H9 (cell line): ENCODE data around the gene WDR59. TPM values are rescaled to one million over a fixed set of nuclear protein-coding genes. Genes with fewer than 3 reads are reported as not detected.

Experiments
- DNase-seq: peaks from one replicate; pipeline ENCODE4 v3.0.0-alpha.2; 2017
- H2AFZ ChIP-seq: one replicate; pipeline ENCODE4 v1.6.1; 2013; ENCODE audit warnings: mild to moderate bottlenecking, low read length, control low read depth, moderate library complexity
- H2AK5ac ChIP-seq: 2 replicates; pipeline ENCODE4 v1.6.1; 2013; ENCODE audit warnings: low read length, control low read depth, mixed read lengths; ENCODE audit not compliant: insufficient read length
- H2BK120ac ChIP-seq: one replicate; pipeline ENCODE4 v1.6.1; 2013; ENCODE audit warnings: low read depth, mild to moderate bottlenecking, low read length, control low read depth, inconsistent platforms; ENCODE audit not compliant: poor library complexity, severe bottlenecking
- H2BK12ac ChIP-seq: 2 replicates; pipeline ENCODE4 v1.6.1; 2013; ENCODE audit warnings: low read length, control low read depth, mixed read lengths, low read depth; ENCODE audit not compliant: insufficient read length
- H2BK15ac ChIP-seq: 2 replicates; pipeline ENCODE4 v1.6.1; 2013; ENCODE audit warnings: low read depth, low read length, control low read depth
- H2BK20ac ChIP-seq: one replicate; pipeline ENCODE4 v1.6.1; 2013; ENCODE audit warnings: low read depth, mild to moderate bottlenecking, low read length, control low read depth, inconsistent platforms; ENCODE audit not compliant: poor library complexity, severe bottlenecking
- H2BK5ac ChIP-seq: 2 replicates; pipeline ENCODE4 v1.6.1; 2013; ENCODE audit warnings: low read length, control low read depth, mixed read lengths; ENCODE audit not compliant: insufficient read length
- H3K14ac ChIP-seq: 2 replicates; pipeline ENCODE4 v1.6.1; 2013; ENCODE audit warnings: low read length, control low read depth; ENCODE audit not compliant: insufficient read depth
- H3K18ac ChIP-seq: 2 replicates; pipeline ENCODE4 v1.6.1; 2013; ENCODE audit warnings: low read depth, mild to moderate bottlenecking, mixed read lengths, low read length, control low read depth; ENCODE audit not compliant: insufficient read length
- H3K23ac ChIP-seq: 2 replicates; pipeline ENCODE4 v1.6.1; 2013; ENCODE audit warnings: low read length, control low read depth, mixed read lengths, low read depth; ENCODE audit not compliant: insufficient read length
- H3K23me2 ChIP-seq: 2 replicates; pipeline ENCODE4 v1.6.1; 2013; ENCODE audit warnings: low read depth, mild to moderate bottlenecking, mixed read lengths, low read length, control low read depth; ENCODE audit not compliant: insufficient read length, poor library complexity, severe bottlenecking
- H3K27ac ChIP-seq: 2 replicates; pipeline ENCODE4 v1.5.1; 2013; ENCODE audit warnings: low read length, control low read depth, mixed read lengths, low read depth; ENCODE audit not compliant: insufficient read length
- H3K27me3 ChIP-seq: 2 replicates; pipeline ENCODE4 v1.6.1; 2013; ENCODE audit warnings: low read length, control low read depth, inconsistent platforms; ENCODE audit not compliant: insufficient read depth
- H3K4ac ChIP-seq: 2 replicates; pipeline ENCODE4 v1.6.1; 2013; ENCODE audit warnings: low read depth, mild to moderate bottlenecking, control low read depth, inconsistent platforms, low read length, moderate library complexity
- H3K4me1 ChIP-seq: 2 replicates; pipeline ENCODE4 v1.6.1; 2013; ENCODE audit warnings: low read length, control low read depth, inconsistent platforms; ENCODE audit not compliant: insufficient read depth
- H3K4me2 ChIP-seq: 2 replicates; pipeline ENCODE4 v1.6.1; 2013; ENCODE audit warnings: low read length, control low read depth, mixed read lengths; ENCODE audit not compliant: insufficient read length, insufficient read depth
- H3K56ac ChIP-seq: 2 replicates; pipeline ENCODE4 v1.6.1; 2013; ENCODE audit warnings: low read depth, mild to moderate bottlenecking, mixed read lengths, low read length, control low read depth; ENCODE audit not compliant: insufficient read length
- H3K79me1 ChIP-seq: 2 replicates; pipeline ENCODE4 v1.6.1; 2013; ENCODE audit warnings: low read depth, mild to moderate bottlenecking, moderate library complexity, low read length, control low read depth, inconsistent platforms; ENCODE audit not compliant: insufficient read depth, poor library complexity, severe bottlenecking
- H3K79me2 ChIP-seq: 2 replicates; pipeline ENCODE4 v1.6.1; 2013; ENCODE audit warnings: low read length, control low read depth, inconsistent platforms; ENCODE audit not compliant: insufficient read depth
- H3K9ac ChIP-seq: 2 replicates; pipeline ENCODE4 v1.6.1; 2013; ENCODE audit warnings: low read length, control low read depth, mixed read lengths; ENCODE audit not compliant: insufficient read length; ENCODE audit errors: extremely low read depth
- H3K9me3 ChIP-seq: one replicate; pipeline ENCODE4 v1.6.1; 2013; ENCODE audit warnings: low read depth, low read length, inconsistent platforms; ENCODE audit not compliant: control insufficient read depth
- H3T11ph ChIP-seq: one replicate; pipeline ENCODE4 v1.6.1; 2013; ENCODE audit warnings: mild to moderate bottlenecking, low read length, control low read depth, inconsistent platforms
- H4K20me1 ChIP-seq: one replicate; pipeline ENCODE4 v1.6.1; 2013; ENCODE audit not compliant: control insufficient read depth, insufficient read length, insufficient read depth
- H4K5ac ChIP-seq: 2 replicates; pipeline ENCODE4 v1.6.1; 2013; ENCODE audit warnings: low read depth, mild to moderate bottlenecking, mixed read lengths, low read length, control low read depth; ENCODE audit not compliant: insufficient read length
- H4K8ac ChIP-seq: replicated peaks from 2 replicates; pipeline ENCODE4 v1.6.1; 2013; ENCODE audit warnings: low read length, control low read depth, mixed read lengths, low read depth; ENCODE audit not compliant: insufficient read length
- H4K91ac ChIP-seq: 2 replicates; pipeline ENCODE4 v1.6.1; 2013; ENCODE audit warnings: low read depth, mild to moderate bottlenecking, moderate library complexity, mixed read lengths, low read length, control low read depth; ENCODE audit not compliant: insufficient read length
- H3K27ac Mint-ChIP-seq, 3 experiments: 2 replicates in 2 of 3; 3 replicates in 1 of 3; pipeline ENCODE4 v1.8.0; 2020 to 2021; ENCODE audit warnings: mixed read lengths in 3 of 3, mild to moderate bottlenecking in 1 of 3, moderate library complexity in 1 of 3
- H3K27me3 Mint-ChIP-seq: 2 replicates; pipeline ENCODE4 v1.8.0; 2021; ENCODE audit warnings: low read depth, mild to moderate bottlenecking, moderate library complexity, mixed read lengths
- H3K36me3 Mint-ChIP-seq, 3 experiments: 2 replicates in 2 of 3; 3 replicates in 1 of 3; pipeline ENCODE4 v1.8.0; 2020 to 2021; ENCODE audit warnings: low read depth in 3 of 3, mixed read lengths in 3 of 3; ENCODE audit not compliant: insufficient read depth in 1 of 3
- H3K4me1 Mint-ChIP-seq, 2 experiments: 2 replicates each; pipeline ENCODE4 v1.8.0; 2020; ENCODE audit warnings: mixed read lengths in 2 of 2
- H3K4me3 Mint-ChIP-seq, 2 experiments: 2 replicates in 1 of 2; 3 replicates in 1 of 2; pipeline ENCODE4 v1.8.0; 2020 to 2021; ENCODE audit warnings: mild to moderate bottlenecking in 2 of 2, mixed read lengths in 2 of 2, moderate library complexity in 1 of 2
- H3K9me3 Mint-ChIP-seq, 2 experiments: 2 replicates in 1 of 2; 3 replicates in 1 of 2; pipeline ENCODE4 v1.8.0; 2020; ENCODE audit warnings: mild to moderate bottlenecking in 2 of 2, mixed read lengths in 2 of 2, moderate library complexity in 1 of 2
- CTCF ChIP-seq: fragments of 200-600 bp; sonication (generic); conservative IDR thresholded peaks from 3 replicates; pipeline ENCODE4 v1.8.0; 2021; ENCODE audit warnings: antibody characterized with exemption, mild to moderate bottlenecking
- WGBS: extraction: QIAGEN DNeasy Blood & Tissue Kit; methylation state at CpG from one replicate; pipeline ENCODE4 v1.1.7; 2013; ENCODE audit warnings: missing lambda C conversion rate, low lambda C conversion rate, mixed read lengths; ENCODE audit not compliant: insufficient read length; ENCODE audit errors: extremely low coverage; 5-methylcytosine and 5-hydroxymethylcytosine counted together
- total RNA-seq: library from RNA; stranded (reverse); gene quantifications from 2 replicates; pipeline ENCODE4 v1.2.1, GENCODE V29; 2021

WDR59 gene
- total RNA-seq, 1 experiment from 2014 or later: 97.5 TPM

- H3K18ac ChIP-seq: no peak overlapping the region
- H3K79me1 ChIP-seq: no peaks in the 10 kb centered on the region
- no peak overlapping the region for H3K9ac ChIP-seq
Measured at GRCh38 chr16:74842413-74842812, 142.5 kb downstream of the WDR59 start.

More at GRCh38 chr16:74842413-74842812, 142.5 kb downstream of the WDR59 start:
- Histone ChIP-seq H3K14ac (no peak overlapping the region), H4K20me1 (no peaks in the 10 kb centered on the region), H2BK12ac (no peak overlapping the region), H3T11ph (no peak overlapping the region), H4K91ac (no peak overlapping the region), H3K4ac (no peak overlapping the region), H2BK120ac (no peak overlapping the region), H3K23me2 (no peaks in the 10 kb centered on the region), H2AFZ (no peak overlapping the region), H3K4me2 (no peak overlapping the region), H3K79me2 (no peaks in the 10 kb centered on the region), H3K4me1 (no peaks in the 10 kb centered on the region; the same call in 1 of the 2 replicates), H3K27ac (no peak overlapping the region), H3K56ac (no peak overlapping the region), H3K23ac (no peak overlapping the region), H4K8ac (no peak overlapping the region), H3K27me3 (no peaks in the 10 kb centered on the region), H2BK15ac (no peak overlapping the region), H2BK20ac (no peak overlapping the region), H2AK5ac (no peak overlapping the region), H4K5ac (no peak overlapping the region), H3K9me3 (no peaks in the 10 kb centered on the region), H2BK5ac (no peak overlapping the region)
- no CpG with 5 or more reads among the region's 6 CpGs for WGBS
- no peaks in the 10 kb centered on the region for H3K9me3 Mint-ChIP-seq
- TF ChIP-seq CTCF: no peak
- H3K27me3 Mint-ChIP-seq: no peaks in the 10 kb centered on the region
- H3K4me3 Mint-ChIP-seq: no peak overlapping the region
- peaks cover 6 to 12% of the 10 kb centered on the region in 2 experiments for H3K4me1 Mint-ChIP-seq
- DNase-seq: no peak
- no peak overlapping the region for H3K27ac Mint-ChIP-seq
- no peaks in the 10 kb centered on the region for H3K36me3 Mint-ChIP-seq
